Type B pancreatic cell (in vitro differentiated cells): ENCODE measurements around the gene IFT172. TPM values are rescaled to one million over a fixed set of nuclear protein-coding genes. Genes with fewer than 3 reads are reported as not detected.

Experiments used
- DNase-seq: peaks from one replicate; pipeline ENCODE4 v3.0.0; 2021; ENCODE audit warnings: mixed read lengths; ENCODE audit not compliant: unreplicated experiment; ENCODE audit errors: extremely low spot score
- H3K27ac Mint-ChIP-seq: 2 replicates; pipeline ENCODE4 v1.8.0; 2021; ENCODE audit warnings: mild to moderate bottlenecking, mixed read lengths
- H3K27me3 Mint-ChIP-seq: 2 replicates; pipeline ENCODE4 v1.8.0; 2021; ENCODE audit warnings: mixed read lengths
- H3K36me3 Mint-ChIP-seq: 2 replicates; pipeline ENCODE4 v1.8.0; 2021; ENCODE audit warnings: mixed read lengths
- H3K4me1 Mint-ChIP-seq: one replicate; pipeline ENCODE4 v1.8.0; 2021; ENCODE audit warnings: mixed read lengths; ENCODE audit not compliant: unreplicated experiment
- H3K4me3 Mint-ChIP-seq: 2 replicates; pipeline ENCODE4 v1.8.0; 2021; ENCODE audit warnings: mild to moderate bottlenecking, mixed read lengths
- H3K9me3 Mint-ChIP-seq: 2 replicates; pipeline ENCODE4 v1.8.0; 2021; ENCODE audit warnings: mixed read lengths
- total RNA-seq: library from RNA; stranded (reverse); gene quantifications from 2 replicates; pipeline ENCODE4 v1.2.1, GENCODE V29; 2021; ENCODE audit warnings: low replicate concordance
- TF ChIP-seq, protein P1 (sequence below): fragments of 200-600 bp; sonication (generic); conservative IDR thresholded peaks from 2 replicates; pipeline ENCODE4 v1.5.0; 2021; ENCODE audit warnings: antibody characterized with exemption, mild to moderate bottlenecking

Gene IFT172
- total RNA-seq, 1 donor from 2014 or later = 54.1 TPM

DNA sequence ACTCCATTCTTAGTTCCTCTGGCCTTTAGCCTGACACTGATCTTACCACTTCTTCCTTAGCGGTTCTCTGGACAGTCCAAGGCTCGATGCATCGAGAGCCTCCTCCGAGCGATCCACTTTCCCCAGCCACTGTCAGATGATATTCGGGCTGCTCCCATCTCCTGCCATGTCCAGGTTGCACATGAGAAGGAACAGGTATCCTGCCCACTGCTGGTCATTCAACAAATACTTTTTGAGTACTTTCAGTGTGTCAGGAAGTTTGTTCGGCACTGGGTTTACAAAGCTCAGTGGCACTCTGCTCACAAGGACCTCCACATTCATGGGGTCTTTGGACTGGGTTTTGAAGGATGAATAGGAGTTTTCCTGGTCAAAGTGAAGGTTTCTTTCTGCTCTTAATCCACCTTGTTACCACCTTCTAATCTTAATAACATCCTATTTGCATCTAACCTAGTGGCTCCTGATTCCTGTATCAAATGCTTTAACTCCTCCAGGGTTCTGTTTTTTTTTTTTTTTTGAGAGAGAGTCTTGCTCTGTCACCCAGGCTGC lies 32.9 kb upstream of the IFT172 start:
- no peak for DNase-seq
- H3K4me1 Mint-ChIP-seq = no peaks in the 10 kb centered on the region
- H3K9me3 Mint-ChIP-seq = no peaks in the 10 kb centered on the region
- H3K27me3 Mint-ChIP-seq = peaks cover 29% of the 10 kb centered on the region
- no peak overlapping the region for H3K27ac Mint-ChIP-seq
- TF ChIP-seq, protein P1, sequence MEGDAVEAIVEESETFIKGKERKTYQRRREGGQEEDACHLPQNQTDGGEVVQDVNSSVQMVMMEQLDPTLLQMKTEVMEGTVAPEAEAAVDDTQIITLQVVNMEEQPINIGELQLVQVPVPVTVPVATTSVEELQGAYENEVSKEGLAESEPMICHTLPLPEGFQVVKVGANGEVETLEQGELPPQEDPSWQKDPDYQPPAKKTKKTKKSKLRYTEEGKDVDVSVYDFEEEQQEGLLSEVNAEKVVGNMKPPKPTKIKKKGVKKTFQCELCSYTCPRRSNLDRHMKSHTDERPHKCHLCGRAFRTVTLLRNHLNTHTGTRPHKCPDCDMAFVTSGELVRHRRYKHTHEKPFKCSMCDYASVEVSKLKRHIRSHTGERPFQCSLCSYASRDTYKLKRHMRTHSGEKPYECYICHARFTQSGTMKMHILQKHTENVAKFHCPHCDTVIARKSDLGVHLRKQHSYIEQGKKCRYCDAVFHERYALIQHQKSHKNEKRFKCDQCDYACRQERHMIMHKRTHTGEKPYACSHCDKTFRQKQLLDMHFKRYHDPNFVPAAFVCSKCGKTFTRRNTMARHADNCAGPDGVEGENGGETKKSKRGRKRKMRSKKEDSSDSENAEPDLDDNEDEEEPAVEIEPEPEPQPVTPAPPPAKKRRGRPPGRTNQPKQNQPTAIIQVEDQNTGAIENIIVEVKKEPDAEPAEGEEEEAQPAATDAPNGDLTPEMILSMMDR = no peak
- no peaks in the 10 kb centered on the region for H3K36me3 Mint-ChIP-seq
- H3K4me3 Mint-ChIP-seq = no peak overlapping the region

DNA sequence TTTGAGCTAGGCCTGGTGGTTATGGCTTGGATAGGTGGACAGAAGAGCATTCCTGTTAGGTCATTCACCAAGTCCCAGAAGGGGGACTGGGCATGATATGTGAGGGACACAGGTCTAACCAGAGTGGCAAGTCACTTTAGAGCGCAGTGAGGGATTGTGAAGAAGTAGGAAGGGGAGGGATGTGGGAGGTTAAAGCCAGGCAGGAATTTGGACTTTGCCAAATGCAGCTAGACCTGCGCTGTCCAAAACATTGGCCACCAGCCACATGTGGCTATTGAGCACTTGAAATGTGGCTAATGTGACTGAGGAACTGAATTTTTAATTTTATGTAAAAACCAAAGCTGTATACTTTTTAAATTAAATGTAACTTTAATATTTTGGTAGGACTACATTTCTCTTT lies 30.8 kb upstream of the IFT172 start:
- Mint-ChIP-seq H3K27me3 (peaks cover 20% of the 10 kb centered on the region), H3K4me1 (no peaks in the 10 kb centered on the region), H3K9me3 (no peaks in the 10 kb centered on the region), H3K27ac (no peak overlapping the region), H3K36me3 (no peaks in the 10 kb centered on the region), H3K4me3 (no peak overlapping the region)
- no peak for DNase-seq
- TF ChIP-seq, protein P1 = no peak

DNA sequence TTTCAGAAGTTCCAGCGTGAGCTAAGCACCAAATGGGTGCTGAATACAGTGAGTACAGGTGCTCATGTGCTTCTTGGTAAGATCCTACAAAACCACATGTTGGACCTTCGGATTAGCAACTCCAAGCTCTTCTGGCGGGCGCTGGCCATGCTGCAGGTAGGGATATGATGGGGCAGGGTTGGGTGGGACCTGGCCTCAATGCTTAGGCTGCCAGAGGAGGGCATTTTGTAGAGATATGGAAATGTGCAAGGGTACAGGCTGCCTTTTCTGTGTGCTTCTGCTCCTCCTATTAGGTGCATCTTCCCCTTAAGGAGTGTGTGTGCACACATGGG lies 29.2 kb upstream of the IFT172 start:
- TF ChIP-seq, protein P1 = no peak
- peaks cover 16% of the 10 kb centered on the region for H3K27me3 Mint-ChIP-seq
- H3K36me3 Mint-ChIP-seq = no peaks in the 10 kb centered on the region
- H3K9me3 Mint-ChIP-seq = no peaks in the 10 kb centered on the region
- no peak overlapping the region for H3K4me3 Mint-ChIP-seq
- DNase-seq = no peak
- H3K27ac Mint-ChIP-seq = no peak overlapping the region
- no peaks in the 10 kb centered on the region for H3K4me1 Mint-ChIP-seq

DNA sequence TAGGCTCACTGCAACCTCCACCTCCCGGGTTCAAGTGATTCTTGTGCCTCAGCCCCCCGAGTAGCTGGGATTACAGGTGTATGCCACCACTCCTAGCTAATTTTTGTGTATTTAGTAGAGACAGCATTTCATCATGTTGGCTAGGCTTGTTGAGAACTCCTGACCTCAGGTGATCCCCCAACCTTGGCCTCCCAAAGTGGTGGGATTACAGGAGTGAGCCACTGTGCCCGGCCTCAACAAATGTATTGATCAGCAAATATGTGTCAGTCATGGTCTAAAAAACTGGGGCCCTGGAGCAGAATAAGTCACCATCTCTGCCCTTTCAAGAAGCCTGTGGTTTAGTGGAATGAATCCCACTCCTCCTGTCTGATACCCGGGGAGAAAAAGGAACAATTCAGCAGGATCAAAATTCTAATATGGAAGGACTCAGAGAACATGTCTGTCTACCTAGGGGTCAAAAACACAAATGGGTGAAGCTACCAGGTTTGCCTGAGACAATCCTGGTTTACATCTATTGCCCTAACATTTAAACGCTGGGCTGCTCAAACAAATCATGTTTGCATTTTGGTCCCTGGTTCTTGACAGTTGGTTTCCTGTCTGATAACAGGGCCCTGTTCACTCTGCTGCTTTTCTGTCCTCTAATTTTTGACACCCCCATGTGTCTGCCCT lies 28.7 kb upstream of the IFT172 start:
- Mint-ChIP-seq H3K27me3 (peaks cover 13% of the 10 kb centered on the region), H3K9me3 (no peaks in the 10 kb centered on the region)
- TF ChIP-seq, protein P1 = no peak

DNA sequence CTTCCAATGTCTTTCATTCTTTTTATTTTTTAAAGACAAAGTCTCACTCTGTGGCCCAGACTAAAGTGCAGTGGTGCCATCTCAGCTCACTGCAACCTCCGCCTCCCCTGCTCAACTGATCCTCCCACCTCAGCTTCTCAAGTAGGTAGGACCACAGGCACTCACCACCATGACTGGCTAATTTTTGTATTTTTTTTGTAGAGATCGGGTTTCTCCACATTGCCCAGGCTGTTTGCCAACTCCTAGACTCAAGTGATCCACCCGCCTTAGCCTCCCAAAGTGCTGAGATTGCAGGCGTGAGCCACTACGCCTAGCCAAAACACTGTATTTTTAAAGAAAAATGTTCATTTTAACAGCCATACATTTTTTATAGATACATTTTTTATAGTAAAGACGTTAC lies 19.8 kb upstream of the IFT172 start:
- TF ChIP-seq, protein P1 = no peak
- peaks cover 21% of the 10 kb centered on the region for H3K27me3 Mint-ChIP-seq
- H3K36me3 Mint-ChIP-seq = no peaks in the 10 kb centered on the region
- DNase-seq = no peak
- H3K4me1 Mint-ChIP-seq = no peaks in the 10 kb centered on the region
- H3K9me3 Mint-ChIP-seq = no peaks in the 10 kb centered on the region
- H3K4me3 Mint-ChIP-seq = no peak overlapping the region
- H3K27ac Mint-ChIP-seq = no peak overlapping the region

More for the DNA sequence above, 28.7 kb upstream of the IFT172 start:
- no peak for DNase-seq
- H3K4me1 Mint-ChIP-seq = no peaks in the 10 kb centered on the region
- H3K4me3 Mint-ChIP-seq = no peak overlapping the region
- no peaks in the 10 kb centered on the region for H3K36me3 Mint-ChIP-seq
- H3K27ac Mint-ChIP-seq = no peak overlapping the region
